Parathyroid adenoma (tissue), 2 donors: ENCODE data around the gene IFIT5.

Experiments used
- H2AFZ ChIP-seq: fragments of 300-600 bp; sonication (generic); one replicate; pipeline ENCODE4 v1.7.0; 2017; ENCODE audit warnings: antibody characterized with exemption, mild to moderate bottlenecking
- H3K27ac ChIP-seq: fragments of 300-600 bp; sonication (generic); one replicate; pipeline ENCODE4 v1.7.0; 2017
- H3K27me3 ChIP-seq: fragments of 300-600 bp; sonication (generic); one replicate; pipeline ENCODE4 v1.7.0; 2017; ENCODE audit warnings: low read length; ENCODE audit not compliant: control insufficient read depth, insufficient read depth
- H3K36me3 ChIP-seq: fragments of 300-600 bp; sonication (generic); one replicate; pipeline ENCODE4 v1.7.0; 2017; ENCODE audit warnings: low read length; ENCODE audit not compliant: control insufficient read depth, insufficient read depth
- H3K4me1 ChIP-seq: fragments of 300-600 bp; sonication (generic); one replicate; pipeline ENCODE4 v1.7.0; 2017; ENCODE audit warnings: control low read depth
- H3K4me2 ChIP-seq: fragments of 300-600 bp; sonication (generic); one replicate; pipeline ENCODE4 v1.7.0; 2017; ENCODE audit warnings: low read length
- H3K4me3 ChIP-seq: fragments of 300-600 bp; sonication (generic); one replicate; pipeline ENCODE4 v1.7.0; 2017; ENCODE audit warnings: low read depth, low read length
- H3K79me2 ChIP-seq: fragments of 300-600 bp; sonication (generic); one replicate; pipeline ENCODE4 v1.7.0; 2017; ENCODE audit warnings: control low read depth
- H3K9ac ChIP-seq: fragments of 300-600 bp; sonication (generic); one replicate; pipeline ENCODE4 v1.7.0; 2017; ENCODE audit warnings: mild to moderate bottlenecking
- H3K9me3 ChIP-seq: fragments of 300-600 bp; sonication (generic); one replicate; pipeline ENCODE4 v1.7.0; 2017; ENCODE audit warnings: low read length; ENCODE audit not compliant: control insufficient read depth
- CTCF ChIP-seq: fragments of 300-600 bp; sonication (generic); IDR thresholded peaks from one replicate; pipeline ENCODE4 v1.7.0; 2017; ENCODE audit warnings: antibody characterized with exemption, mild to moderate bottlenecking
- donor health status: primary hyperparathyroidism.

The IFIT5 gene

GRCh38 chr10:89469517-89469916 is 55.1 kb downstream of the IFIT5 start:
- Histone ChIP-seq H3K9ac (no peak overlapping the region), H3K4me1 (no peaks in the 10 kb centered on the region), H2AFZ (no peak overlapping the region), H3K79me2 (no peaks in the 10 kb centered on the region), H3K4me3 (no peak overlapping the region), H3K36me3 (no peaks in the 10 kb centered on the region), H3K9me3 (no peaks in the 10 kb centered on the region), H3K27me3 (no peaks in the 10 kb centered on the region), H3K27ac (no peak overlapping the region), H3K4me2 (no peak overlapping the region)
- TF ChIP-seq CTCF: no peak
